ENCODE measurements around the gene MAPKAPK2.
"Not testable (repeated sequence)": the region's sequence is repeated elsewhere in the genome, so short reads cannot be mapped to it uniquely, and the experiment has no call there.

MAPKAPK2 gene

GRCh38 chr1:206684478-206685333 is at the start of gene MAPKAPK2:
MAPKAPK2 (plus strand) TSS chr1:206684905; CDS start chr1:206685230, 325 bp downstream.
- peak within 1 kb of the TSS; percentile 85 for H3K4me3 ChIP-seq (ENCODE audit: low read depth, low read length)
- in situ Hi-C loops (cut with HindIII; ENCODE audit: low sequenced_read_pairs): no loop called here
- no peak for TF ChIP-seq CTCF (IDR thresholded peaks at IDR 0.05; ENCODE audit: low read depth, low read length)
- DNase-seq (ENCODE audit: low read depth, low spot score): peak; percentile 59

GRCh38 chr1:206635080-206635977 is 49.4 kb upstream of the MAPKAPK2 start, which contains the start of gene DYRK3:
DYRK3 (plus strand) TSS chr1:206635536; CDS start chr1:206635704, 168 bp downstream.
- H3K4me3 ChIP-seq (ENCODE audit: low read depth, low read length): peak within 1 kb of the TSS; percentile 76
- in situ Hi-C loops (cut with HindIII; ENCODE audit: low sequenced_read_pairs): loop anchor here (25.0 kb wide), 1 partner anchor 102 kb away; no protein-coding TSS in a partner anchor
- no peak for TF ChIP-seq CTCF (IDR thresholded peaks at IDR 0.05; ENCODE audit: low read depth, low read length)
- peak; percentile 92 for DNase-seq (ENCODE audit: low read depth, low spot score)

GRCh38 chr1:206635978-206636345 is 48.7 kb upstream of the MAPKAPK2 start:
- in situ Hi-C loops (cut with HindIII; ENCODE audit: low sequenced_read_pairs): loop anchor here (25.0 kb wide), 1 partner anchor 101 kb away; no protein-coding TSS in a partner anchor
- DNase-seq (ENCODE audit: low read depth, low spot score): peak; percentile 30
- peak overlapping the region; percentile 76 for H3K4me3 ChIP-seq (ENCODE audit: low read depth, low read length)
- no peak for TF ChIP-seq CTCF (IDR thresholded peaks at IDR 0.05; ENCODE audit: low read depth, low read length)

- no peak for DNase-seq (ENCODE audit: low read depth, low spot score)
- in situ Hi-C loops (cut with HindIII; ENCODE audit: low sequenced_read_pairs): loop anchor here (25.0 kb wide), 1 partner anchor 101 kb away; no protein-coding TSS in a partner anchor
- H3K4me3 ChIP-seq (ENCODE audit: low read depth, low read length): no peak overlapping the region
- TF ChIP-seq CTCF (IDR thresholded peaks at IDR 0.05; ENCODE audit: low read depth, low read length): no peak
Measured at GRCh38 chr1:206636671-206637070, 48.0 kb upstream of the MAPKAPK2 start.

GRCh38 chr1:206637605-206638004 is 47.1 kb upstream of the MAPKAPK2 start:
- no peak for TF ChIP-seq CTCF (IDR thresholded peaks at IDR 0.05; ENCODE audit: low read depth, low read length)
- DNase-seq (ENCODE audit: low read depth, low spot score): no peak
- in situ Hi-C loops (cut with HindIII; ENCODE audit: low sequenced_read_pairs): loop anchor here (25.0 kb wide), 1 partner anchor 100 kb away; no protein-coding TSS in a partner anchor
- H3K4me3 ChIP-seq (ENCODE audit: low read depth, low read length): no peak overlapping the region

- H3K4me3 ChIP-seq (ENCODE audit: low read depth, low read length); DNase-seq (ENCODE audit: low read depth, low spot score): not testable (repeated sequence)
- in situ Hi-C loops (cut with HindIII; ENCODE audit: low sequenced_read_pairs): loop anchor here (25.0 kb wide), 1 partner anchor 95 kb away; no protein-coding TSS in a partner anchor
Measured at GRCh38 chr1:206642074-206642473, 42.6 kb upstream of the MAPKAPK2 start.
